ENCODE measurements around the gene SMARCD3.

- no peak for TF ChIP-seq ZNF274 (IDR thresholded peaks at IDR 0.05; ENCODE audit: low read depth, low read length)
- TF ChIP-seq SUZ12 (IDR thresholded peaks at IDR 0.05; ENCODE audit: extremely low read depth, insufficient read depth, insufficient read length) = no peak
- TF ChIP-seq YY1 (IDR thresholded peaks at IDR 0.05; ENCODE audit: insufficient read depth, insufficient read length) = no peak
These were observed 41.2 kb downstream of the SMARCD3 start for GRCh38 chr7:151207315-151207714.
